GM19397 (cell line): ENCODE results near the gene H2BK1.

ENCODE experiments used
- ATAC-seq: cut with Tn5 transposase; IDR thresholded peaks from one replicate; pipeline ENCODE4 v1.9.1; 2021; ENCODE audit warnings: mild to moderate bottlenecking, moderate library complexity; ENCODE audit not compliant: unreplicated experiment

H2BK1 gene

GRCh38 chr7:151205730-151206129 lies 4.6 kb downstream of the H2BK1 start:
- no peak for ATAC-seq

- no peak for ATAC-seq
These were observed 5.8 kb downstream of the H2BK1 start for GRCh38 chr7:151204383-151205032.

- no peak for ATAC-seq
These were observed 7.5 kb downstream of the H2BK1 start for GRCh38 chr7:151202836-151203235.

DNA sequence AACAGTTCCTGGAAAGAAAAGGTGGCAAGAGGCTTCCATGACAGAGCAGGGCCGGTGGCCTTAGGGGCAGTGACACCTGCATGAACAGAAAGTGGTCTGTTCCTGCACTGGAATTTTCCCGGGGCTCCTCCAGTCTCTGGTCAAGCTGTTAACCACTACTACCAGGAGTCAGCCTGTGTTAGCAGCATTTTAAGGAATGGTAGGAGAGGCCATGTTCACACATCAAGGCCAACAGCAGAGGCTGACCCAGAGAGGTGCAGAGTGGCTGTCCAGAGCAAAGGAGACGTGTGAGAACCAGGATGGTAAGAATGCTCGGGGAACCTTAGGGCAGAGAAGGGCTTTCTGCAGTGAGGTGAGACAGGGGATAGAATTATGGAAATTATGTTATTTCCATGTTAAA lies 8.5 kb downstream of the H2BK1 start:
- ATAC-seq, result no peak

DNA sequence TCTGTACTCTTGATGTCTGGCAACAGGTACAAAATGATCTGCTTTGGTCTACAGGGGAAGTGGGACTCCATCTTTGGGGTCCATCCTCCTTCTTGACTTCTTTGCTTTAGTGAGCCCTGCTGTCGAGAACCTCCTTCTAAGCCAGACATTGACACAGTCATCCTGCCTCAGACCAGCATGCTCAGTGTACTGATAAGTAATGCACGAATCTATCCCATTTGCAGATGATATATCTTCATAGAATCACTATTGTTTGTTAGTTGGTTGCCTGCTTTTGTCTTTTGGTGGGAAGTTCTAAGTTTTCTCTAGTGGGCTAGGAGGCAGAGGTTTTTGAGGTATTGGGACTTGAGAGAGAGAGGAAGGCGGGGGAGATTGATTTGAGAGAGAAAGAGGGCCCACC lies 8.9 kb downstream of the H2BK1 start:
- no peak for ATAC-seq

DNA sequence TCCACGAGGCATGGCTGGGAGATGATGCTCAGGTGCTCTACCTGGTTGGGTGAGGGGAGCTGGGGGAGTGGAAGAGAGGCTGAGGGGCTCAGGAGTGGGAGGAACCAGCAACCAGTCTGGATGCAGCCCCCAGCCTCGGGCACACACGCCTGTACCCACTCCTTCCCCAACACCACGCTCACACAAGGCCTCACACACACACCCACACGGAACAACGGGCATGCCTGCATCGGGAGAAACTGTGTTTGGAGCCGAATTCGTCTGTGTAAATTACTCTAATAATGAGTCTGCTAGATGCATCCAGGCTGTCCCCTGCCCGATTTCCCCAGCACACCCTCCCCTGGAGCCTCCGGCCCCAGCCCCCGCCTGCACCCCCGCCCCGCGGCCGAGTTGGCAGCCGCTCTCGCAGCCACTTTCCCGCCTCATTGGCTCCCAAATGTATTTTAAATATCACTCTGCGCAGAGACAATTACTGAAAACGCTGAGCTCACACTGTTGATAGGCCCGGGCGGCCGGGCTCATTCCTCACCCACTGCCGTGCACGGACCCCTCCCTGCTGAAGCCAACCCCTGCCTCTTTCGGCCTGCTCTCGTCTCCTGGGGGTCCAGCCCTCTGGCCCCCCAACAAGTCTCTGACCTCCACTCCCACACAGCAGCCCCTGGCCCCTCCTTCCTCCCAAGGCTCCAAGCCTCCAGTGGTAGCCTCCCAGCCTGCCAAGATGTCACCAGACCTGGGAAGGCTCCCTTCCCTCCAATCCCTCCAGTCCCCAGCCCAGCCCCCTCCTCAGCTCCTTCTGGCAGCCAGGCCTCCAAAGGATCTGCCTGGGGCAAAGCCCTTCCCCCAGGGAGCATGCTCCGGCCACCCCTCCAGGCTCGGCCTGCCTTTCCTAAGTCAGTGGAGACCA lies 11.1 kb downstream of the H2BK1 start:
- ATAC-seq, result no peak

DNA sequence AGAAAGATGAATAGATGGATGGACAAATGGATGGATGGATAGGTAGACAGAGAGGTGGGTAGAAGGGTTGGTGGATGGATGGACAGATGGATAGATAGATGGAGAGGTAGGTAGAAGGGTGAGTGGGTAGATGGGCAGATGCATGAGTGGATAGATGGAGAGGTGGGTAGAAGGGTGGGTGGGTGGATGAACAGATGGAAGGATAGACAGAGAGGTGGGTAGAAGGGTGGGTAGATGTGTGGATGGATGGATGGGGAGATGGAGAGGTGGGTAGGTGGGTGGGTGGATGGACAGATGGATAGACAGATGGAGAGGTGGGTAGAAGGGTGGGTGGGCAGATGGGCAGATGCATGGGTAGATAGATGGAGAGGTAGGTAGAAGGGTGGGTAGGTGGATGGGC lies 12.4 kb downstream of the H2BK1 start:
- ATAC-seq, result no peak

DNA sequence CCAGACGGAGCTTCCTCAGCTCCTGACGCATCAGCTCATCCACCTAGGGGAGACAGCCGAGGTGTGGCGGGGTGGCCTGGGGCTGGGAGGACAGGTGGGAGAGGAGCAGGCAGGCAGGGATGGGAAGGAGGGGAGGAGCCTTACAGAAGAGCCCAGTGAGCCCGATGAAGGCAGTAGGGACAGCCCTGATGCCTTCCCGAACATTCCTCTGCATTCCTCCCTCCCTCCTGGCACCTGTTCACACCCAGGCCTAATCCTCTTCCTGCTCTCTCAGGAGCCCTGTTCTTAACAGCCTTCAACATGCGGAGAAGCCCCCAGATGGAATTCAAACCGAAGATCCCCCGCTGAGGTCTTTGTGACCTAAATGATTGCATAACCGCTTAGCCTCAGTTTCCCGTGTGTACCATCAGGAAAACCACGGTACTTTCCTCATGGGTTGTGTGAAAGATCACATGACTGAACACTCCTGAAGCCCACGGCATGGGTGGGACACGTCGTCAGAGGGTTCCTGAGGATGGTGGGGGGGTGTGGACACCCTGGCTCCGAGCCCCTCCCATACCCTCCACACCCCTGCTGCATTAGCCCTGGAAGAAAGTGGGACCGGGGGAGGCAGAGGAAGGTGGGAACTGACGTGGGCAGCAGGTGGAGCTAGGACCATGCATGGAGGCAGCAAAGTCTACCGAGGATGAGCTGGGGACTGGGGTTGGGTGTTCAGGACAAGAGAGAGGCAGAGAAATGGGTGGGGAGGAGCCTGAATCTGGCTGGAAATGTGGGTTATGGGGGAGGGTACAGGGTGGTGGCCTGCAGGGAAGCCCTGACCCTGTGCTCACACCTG lies 14.5 kb downstream of the H2BK1 start:
- ATAC-seq, result no peak

- no peak for ATAC-seq
These were observed 16.1 kb downstream of the H2BK1 start for GRCh38 chr7:151194188-151194587.

DNA sequence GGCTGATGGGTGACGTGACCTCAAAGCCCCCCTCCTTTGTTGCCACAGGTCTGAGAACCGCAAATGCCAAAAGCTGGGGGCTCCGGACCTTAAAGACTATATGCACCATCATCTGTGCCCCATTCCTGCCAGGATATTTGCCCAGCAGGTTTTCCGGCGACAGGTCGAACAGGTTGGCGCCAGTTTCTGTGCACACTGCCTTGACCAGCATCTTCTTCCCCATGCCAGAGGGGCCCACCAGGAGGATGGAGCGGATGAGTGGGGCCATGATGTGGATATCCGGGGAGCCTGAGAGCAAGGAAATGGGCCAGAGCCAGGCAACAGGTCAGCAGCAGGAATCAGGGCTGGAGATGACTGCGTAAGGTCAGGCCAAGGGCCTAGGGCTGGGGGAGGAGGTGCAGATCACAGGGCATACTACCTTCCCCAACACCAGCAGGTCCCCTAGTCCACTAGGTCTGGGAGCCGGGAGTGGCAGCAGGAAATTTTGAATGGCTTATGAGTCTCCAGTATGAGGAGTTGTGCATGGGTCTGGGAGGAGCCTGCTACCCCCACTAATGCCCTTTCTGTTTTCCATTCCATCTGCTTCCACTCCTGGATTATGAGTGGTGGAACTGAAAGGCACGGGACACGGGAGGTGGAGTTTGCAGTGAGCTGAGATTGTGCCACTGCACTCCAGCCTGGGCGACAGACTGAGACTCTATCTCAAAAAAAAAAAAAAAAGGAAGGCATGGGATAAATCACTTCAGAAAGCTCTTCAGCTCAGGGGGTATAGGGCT lies 16.9 kb downstream of the H2BK1 start:
- no peak for ATAC-seq

DNA sequence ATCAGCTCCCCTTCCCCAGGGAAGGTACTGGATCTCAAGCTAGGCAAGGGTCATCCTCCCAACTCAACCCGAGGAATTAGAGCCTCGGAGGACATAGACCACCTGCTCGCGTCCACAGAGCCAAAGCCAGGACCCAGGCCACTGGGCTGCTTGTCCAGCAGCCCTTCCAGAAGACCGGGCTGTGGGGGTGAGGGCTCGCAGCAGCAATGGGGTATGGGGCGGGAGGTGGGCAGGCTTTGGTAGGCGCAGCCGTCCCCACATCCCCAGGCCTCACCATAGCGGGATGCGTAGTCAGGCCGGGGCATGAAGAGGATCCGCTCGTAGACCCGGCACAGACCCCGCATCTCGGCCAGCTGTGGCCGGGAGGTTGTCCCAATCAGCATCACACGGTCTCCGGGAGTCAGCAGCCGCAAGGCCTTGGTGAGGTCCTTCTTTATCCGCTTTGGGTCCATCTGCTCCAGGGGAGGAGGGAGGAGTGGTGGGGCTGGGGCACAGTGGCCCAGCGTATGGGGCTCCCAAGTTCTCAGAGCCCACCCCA lies 18.2 kb downstream of the H2BK1 start:
- no peak for ATAC-seq

DNA sequence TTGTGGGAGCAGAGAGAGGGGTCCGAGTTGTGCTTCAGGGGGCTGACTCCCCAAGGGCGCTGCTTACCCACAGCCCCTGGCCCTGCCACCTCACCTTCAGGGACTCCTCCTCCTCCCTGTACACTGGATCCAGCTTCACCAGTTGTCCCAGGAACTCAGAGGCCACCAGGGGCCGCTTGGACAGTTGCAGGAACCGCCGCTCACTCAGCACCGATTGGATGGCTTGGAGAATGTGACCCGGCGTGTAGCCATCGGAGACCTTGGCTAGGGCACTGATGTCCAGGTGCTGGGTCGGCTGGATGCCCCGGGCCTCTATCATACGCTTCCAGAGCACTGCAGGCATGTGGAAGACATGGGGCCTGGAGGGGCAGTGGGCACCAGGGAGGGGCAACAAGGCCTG lies 18.7 kb downstream of the H2BK1 start:
- no peak for ATAC-seq

DNA sequence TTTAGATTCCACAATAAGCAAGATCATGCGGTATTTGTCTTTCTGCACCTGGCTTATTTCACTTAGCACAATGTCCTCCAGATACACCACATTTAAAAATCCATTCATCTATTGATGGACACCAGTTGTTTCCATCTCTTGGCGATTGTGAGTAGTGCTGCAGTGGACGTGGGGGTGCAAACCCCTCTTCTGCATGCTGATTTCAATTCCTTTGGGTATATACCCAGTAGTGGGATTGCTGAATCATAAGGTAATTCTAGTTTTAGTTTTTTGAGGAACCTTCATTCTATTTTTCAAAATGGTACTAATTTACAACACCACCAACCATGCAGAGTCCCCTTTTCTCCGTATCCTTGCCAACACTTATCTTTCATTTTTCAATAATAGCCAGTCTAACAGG lies 21.2 kb downstream of the H2BK1 start:
- ATAC-seq, result no peak

DNA sequence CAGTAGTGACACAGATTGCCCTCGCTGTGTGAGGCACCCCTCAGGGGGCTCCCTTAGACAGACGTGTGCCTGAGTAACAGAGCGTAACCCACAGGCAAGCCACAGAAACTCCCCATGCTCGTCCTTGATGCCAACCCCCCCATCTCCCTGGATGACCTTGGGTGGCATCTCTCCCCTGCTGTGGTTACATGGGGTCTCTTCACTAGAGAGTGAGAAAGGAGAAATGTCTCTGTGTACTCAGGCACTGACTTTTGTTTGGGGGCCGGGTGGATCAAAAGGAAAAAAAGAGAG lies 22.1 kb downstream of the H2BK1 start:
- no peak for ATAC-seq

- no peak for ATAC-seq
These were observed 22.7 kb downstream of the H2BK1 start for GRCh38 chr7:151187409-151188251.

GRCh38 chr7:151186640-151187408 lies 23.5 kb downstream of the H2BK1 start, which contains the start of gene ASB10:
Gene ASB10, minus strand, starts transcription at chr7:151187250. Its CDS starts 120 bp downstream, at chr7:151187130.
- no peak for ATAC-seq

DNA sequence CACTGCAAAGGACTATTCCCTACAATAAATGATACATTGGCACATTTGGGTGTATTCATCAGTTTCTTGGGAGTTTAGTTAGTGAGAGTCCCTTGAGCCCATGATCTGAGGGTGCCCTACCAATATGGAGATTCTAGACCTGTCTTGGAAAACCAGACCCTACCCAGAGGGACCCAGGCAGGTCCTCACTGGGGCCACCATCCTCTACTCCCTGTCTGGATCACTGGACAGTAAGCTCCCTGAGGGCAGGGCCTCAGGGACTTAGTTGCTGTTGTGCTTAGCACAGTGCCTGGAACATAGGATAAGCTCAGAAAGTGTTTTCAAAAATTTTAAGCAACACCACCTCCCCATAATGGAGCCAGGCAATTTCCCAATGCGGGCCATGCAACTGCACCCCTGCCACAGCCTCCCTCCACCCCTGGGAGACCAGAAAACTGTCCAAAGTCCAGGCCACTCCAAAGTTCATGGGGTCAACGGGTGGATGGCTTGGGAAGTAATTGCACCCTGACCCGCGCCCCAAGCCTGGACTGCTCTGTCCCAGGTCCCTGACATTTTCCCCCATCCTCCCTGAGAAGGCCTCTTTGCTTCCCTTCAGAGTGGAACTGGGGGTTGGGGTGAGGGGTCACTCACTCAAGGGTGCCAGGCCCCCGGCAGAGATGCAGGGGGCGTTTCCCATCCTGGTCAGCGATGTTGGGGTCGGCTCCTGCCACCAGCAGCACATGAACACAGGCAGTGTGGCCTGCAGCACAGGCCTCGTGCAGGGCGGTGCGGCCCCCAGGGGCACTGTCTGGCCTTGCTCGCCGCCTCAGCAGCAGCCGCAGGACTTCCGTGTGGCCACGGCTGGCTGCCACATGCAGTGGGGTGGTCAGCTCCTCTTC lies 24.3 kb downstream of the H2BK1 start:
- ATAC-seq, result no peak

GRCh38 chr7:151181011-151181431 lies 29.3 kb downstream of the H2BK1 start:
- no peak for ATAC-seq
